H1 (cell line): Measurements from ENCODE around the gene PODN. TPM values are rescaled to one million over a fixed set of nuclear protein-coding genes. Genes with fewer than 3 reads are reported as not detected.

Experiments
- CTCF ChIA-PET: fragments of 300-600 bp; sonication (Branson Sonifier 250); formaldehyde crosslinking; loops from one replicate; lab custom pipeline; 2021; ENCODE audit not compliant: partially characterized antibody; lab: Charles Lee
- POLR2A ChIA-PET: fragments of 300-600 bp; sonication (Branson Sonifier 250); formaldehyde crosslinking; loops from one replicate; lab custom pipeline; 2021; ENCODE audit warnings: inconsistent platforms; ENCODE audit not compliant: partially characterized antibody; lab: Charles Lee
- DNase-seq, 2 experiments: peaks; one replicate each; pipeline versions ENCODE4 v3.0.0 to v3.0.0-alpha.2; 2010 to 2022; ENCODE audit warnings: low spot score in 2 of 2, low read depth in 1 of 2, mixed read lengths in 1 of 2
- FAIRE-seq: peaks from 2 replicates; lab custom pipeline; 2011; peaks lifted over from hg19 to GRCh38; lab: Jason Lieb, UNC
- H2AFZ ChIP-seq: 2 replicates; pipeline ENCODE4 v1.8.1; 2012; ENCODE audit warnings: low read length, inconsistent platforms
- H2AK5ac ChIP-seq: 2 replicates; pipeline ENCODE4 v1.6.1; 2013; ENCODE audit warnings: low read depth, low read length
- H2BK120ac ChIP-seq: replicated peaks from 2 replicates; pipeline ENCODE3; 2013; ENCODE audit warnings: low read depth, low read length, inconsistent platforms
- H2BK12ac ChIP-seq: 2 replicates; pipeline ENCODE4 v1.6.1; 2013; ENCODE audit warnings: low read depth, low read length
- H2BK15ac ChIP-seq: 2 replicates; pipeline ENCODE4 v1.6.1; 2013; ENCODE audit warnings: low read length
- H2BK20ac ChIP-seq: 2 replicates; pipeline ENCODE4 v1.6.1; 2013; ENCODE audit warnings: low read length
- H2BK5ac ChIP-seq: 2 replicates; pipeline ENCODE4 v1.6.1; 2013; ENCODE audit warnings: low read depth, low read length
- H3K14ac ChIP-seq: 2 replicates; pipeline ENCODE4 v1.6.1; 2013; ENCODE audit warnings: inconsistent platforms; ENCODE audit not compliant: insufficient read length
- H3K18ac ChIP-seq: 2 replicates; pipeline ENCODE4 v1.6.1; 2013; ENCODE audit warnings: low read length; ENCODE audit errors: extremely low read depth
- H3K23ac ChIP-seq: 2 replicates; pipeline ENCODE4 v1.6.1; 2013; ENCODE audit warnings: inconsistent platforms; ENCODE audit not compliant: insufficient read length
- H3K23me2 ChIP-seq: 2 replicates; pipeline ENCODE4 v1.6.1; 2013; ENCODE audit warnings: low read depth, low read length
- H3K27ac ChIP-seq: 2 replicates; pipeline ENCODE4 v1.6.1; 2011; ENCODE audit warnings: low read depth, low read length, inconsistent platforms
- H3K27me3 ChIP-seq, 4 experiments: replicated peaks in 1 of 4; 1 replicate in 1 of 4; 2 replicates in 3 of 4; pipeline versions ENCODE4 v1.6.1 to v1.8.1; 2011 to 2013; ENCODE audit warnings: low read length in 3 of 4, mild to moderate bottlenecking in 3 of 4, inconsistent platforms in 2 of 4, mixed read lengths in 2 of 4, moderate library complexity in 1 of 4; ENCODE audit not compliant: control insufficient read depth in 3 of 4, insufficient read depth in 3 of 4; ENCODE audit errors: extremely low read depth in 1 of 4
- H3K36me3 ChIP-seq, 4 experiments: 2 replicates each; pipeline versions ENCODE4 v1.6.1 to v1.8.1; 2011 to 2013; ENCODE audit warnings: mild to moderate bottlenecking in 4 of 4, low read length in 3 of 4, moderate library complexity in 2 of 4, control low read depth in 1 of 4, inconsistent platforms in 1 of 4; ENCODE audit not compliant: insufficient read depth in 4 of 4, control insufficient read depth in 2 of 4
- H3K4ac ChIP-seq: replicated peaks from 2 replicates; pipeline ENCODE3; 2013; ENCODE audit warnings: low read length, low read depth, mixed read lengths, inconsistent platforms; ENCODE audit not compliant: insufficient read length
- H3K4me1 ChIP-seq, 4 experiments: replicated peaks in 1 of 4; 1 replicate in 1 of 4; 2 replicates in 3 of 4; pipeline versions ENCODE4 v1.6.1 to v1.8.1; 2011 to 2013; ENCODE audit warnings: low read length in 3 of 4, inconsistent platforms in 2 of 4, mixed read lengths in 1 of 4; ENCODE audit not compliant: insufficient read depth in 4 of 4, control insufficient read depth in 3 of 4
- H3K4me2 ChIP-seq, 2 experiments: 2 replicates each; pipeline versions ENCODE4 v1.6.1 to v1.8.1; 2011 to 2013; ENCODE audit warnings: low read depth in 2 of 2, low read length in 2 of 2, control low read depth in 1 of 2, inconsistent platforms in 1 of 2, mild to moderate bottlenecking in 1 of 2; ENCODE audit not compliant: insufficient read depth in 1 of 2
- H3K4me3 ChIP-seq, 4 experiments: fragments of 200-600, 300-600 bp in 1 of 4; sonication (generic), shearing (Covaris generic), sonication (Bioruptor Twin) in 1 of 4; 2 replicates each; pipeline versions ENCODE4 v1.5.1 to v1.8.1; 2011 to 2016; ENCODE audit warnings: low read length in 4 of 4, low read depth in 3 of 4, control low read depth in 2 of 4, inconsistent platforms in 2 of 4, mild to moderate bottlenecking in 2 of 4, mixed read lengths in 1 of 4, moderate library complexity in 1 of 4; ENCODE audit not compliant: insufficient read depth in 2 of 4; ENCODE audit errors: extremely low read depth in 1 of 4
- H3K56ac ChIP-seq: replicated peaks from 2 replicates; pipeline ENCODE3; 2013; ENCODE audit warnings: low read depth, mild to moderate bottlenecking, mixed read lengths, low read length, inconsistent platforms; ENCODE audit not compliant: insufficient read length
- H3K79me1 ChIP-seq: 2 replicates; pipeline ENCODE4 v1.6.1; 2013; ENCODE audit warnings: low read depth, low read length, control low read depth
- H3K79me2 ChIP-seq, 2 experiments: 2 replicates each; pipeline versions ENCODE4 v1.6.1 to v1.8.1; 2012 to 2013; ENCODE audit warnings: low read length in 2 of 2, mild to moderate bottlenecking in 2 of 2, inconsistent platforms in 1 of 2; ENCODE audit not compliant: insufficient read depth in 2 of 2, control insufficient read depth in 1 of 2
- H3K9ac ChIP-seq, 4 experiments: replicated peaks in 1 of 4; 1 replicate in 1 of 4; 2 replicates in 3 of 4; pipeline versions ENCODE4 v1.6.1 to v1.8.1; 2011 to 2013; ENCODE audit warnings: low read depth in 3 of 4, low read length in 3 of 4, control low read depth in 2 of 4, mild to moderate bottlenecking in 2 of 4, moderate library complexity in 2 of 4, inconsistent platforms in 1 of 4; ENCODE audit errors: extremely low read depth in 1 of 4
- H3K9me3 ChIP-seq, 2 experiments: 2 replicates each; pipeline versions ENCODE4 v1.6.1 to v1.8.1; 2012 to 2013; ENCODE audit warnings: mild to moderate bottlenecking in 2 of 2, moderate library complexity in 2 of 2, control low read depth in 1 of 2, inconsistent platforms in 1 of 2, low read depth in 1 of 2, low read length in 1 of 2, mixed read lengths in 1 of 2; ENCODE audit not compliant: insufficient read depth in 2 of 2
- H4K20me1 ChIP-seq, 2 experiments: replicated peaks in 1 of 2; 2 replicates each; pipeline versions ENCODE3 to v1.8.1; 2011 to 2013; ENCODE audit warnings: inconsistent platforms in 2 of 2, low read length in 2 of 2, mild to moderate bottlenecking in 1 of 2; ENCODE audit not compliant: insufficient read depth in 2 of 2, control insufficient read depth in 1 of 2
- H4K5ac ChIP-seq: 2 replicates; pipeline ENCODE4 v1.6.1; 2013; ENCODE audit warnings: low read length, low read depth, mixed read lengths, inconsistent platforms; ENCODE audit not compliant: insufficient read length
- H4K8ac ChIP-seq: 2 replicates; pipeline ENCODE4 v1.8.0; 2013; ENCODE audit warnings: mild to moderate bottlenecking, moderate library complexity, low read length, inconsistent platforms; ENCODE audit not compliant: insufficient read depth; ENCODE audit errors: extremely low read depth
- H4K91ac ChIP-seq: replicated peaks from 2 replicates; pipeline ENCODE3; 2013; ENCODE audit warnings: low read length, mixed read lengths, inconsistent platforms; ENCODE audit not compliant: insufficient read length
- CHD2 ChIP-seq: IDR thresholded peaks from 2 replicates; pipeline ENCODE4 v1.6.1; 2012; ENCODE audit warnings: low read length, improper control_type of control experiment
- E2F6 ChIP-seq: IDR thresholded peaks from 2 replicates; pipeline ENCODE4 v1.6.1; 2012; ENCODE audit warnings: inconsistent platforms
- HDAC2 ChIP-seq, 2 experiments: fragments of 300-600 bp in 1 of 2; sonication (generic) in 1 of 2; IDR thresholded peaks; 2 replicates each; pipeline ENCODE4 v1.6.1; 2011 to 2012; ENCODE audit warnings: low read depth in 2 of 2, low read length in 2 of 2, mild to moderate bottlenecking in 2 of 2, moderate library complexity in 2 of 2, borderline replicate concordance in 1 of 2, inconsistent platforms in 1 of 2
- JUN ChIP-seq: IDR thresholded peaks from 2 replicates; pipeline ENCODE4 v1.6.1; 2011; ENCODE audit warnings: low read depth, mild to moderate bottlenecking, improper control_type of control experiment, low read length
- JUND ChIP-seq: IDR thresholded peaks from 2 replicates; pipeline ENCODE4 v1.6.1; 2011; ENCODE audit warnings: mild to moderate bottlenecking, improper control_type of control experiment, low read length
- POU5F1 ChIP-seq: IDR thresholded peaks from 2 replicates; pipeline ENCODE4 v1.6.1; 2011; ENCODE audit warnings: low read depth, mild to moderate bottlenecking, low read length, moderate library complexity
- RAD21 ChIP-seq, 2 experiments: IDR thresholded peaks in 1 of 2; conservative IDR thresholded peaks in 1 of 2; 2 replicates each; pipeline ENCODE4 v1.6.1; 2011; ENCODE audit warnings: low read depth in 2 of 2, low read length in 2 of 2, improper control_type of control experiment in 1 of 2, inconsistent platforms in 1 of 2, mild to moderate bottlenecking in 1 of 2, moderate library complexity in 1 of 2
- RFX5 ChIP-seq: IDR thresholded peaks from 2 replicates; pipeline ENCODE4 v1.6.1; 2011; ENCODE audit warnings: low read depth, low read length, improper control_type of control experiment, borderline replicate concordance
- SIRT6 ChIP-seq: IDR thresholded peaks from one replicate; pipeline ENCODE4 v1.7.1; 2012; ENCODE audit warnings: low read length, inconsistent platforms
- SIX5 ChIP-seq: IDR thresholded peaks from 2 replicates; pipeline ENCODE4 v1.6.1; 2011; ENCODE audit warnings: mild to moderate bottlenecking, low read depth, low read length
- SP2 ChIP-seq: IDR thresholded peaks from 2 replicates; pipeline ENCODE4 v1.6.1; 2012; ENCODE audit warnings: mild to moderate bottlenecking, low read length, inconsistent platforms
- WGBS, 2 experiments: shearing (Covaris generic) in 1 of 2; methylation state at CpG; one replicate each; pipeline versions ENCODE4 v1.1.6 to v1.1.7; 2013 to 2015; ENCODE audit warnings: low lambda C conversion rate in 2 of 2, mixed read lengths in 2 of 2, inconsistent platforms in 1 of 2, low coverage in 1 of 2, missing lambda C conversion rate in 1 of 2; ENCODE audit not compliant: insufficient replicate concordance in 2 of 2, insufficient coverage in 1 of 2, insufficient read length in 1 of 2; ENCODE audit errors: extremely low coverage in 1 of 2, missing lambda C conversion rate in 1 of 2; 5-methylcytosine and 5-hydroxymethylcytosine counted together
- polyA plus RNA-seq, 7 experiments: library from polyadenylated mRNA; depleted of rRNA in 3 of 7; stranded (reverse) in 5 of 7; unstranded in 2 of 7; fragments of >200 nt in 5 of 7; fragments of 200-250 nt in 2 of 7; gene quantifications; 1 replicate in 5 of 7; 2 replicates in 1 of 7; 4 replicates in 1 of 7; pipeline versions ENCODE4 v1.2.1 to v1.2.3, GENCODE V29; 2011 to 2013; ENCODE audit warnings: missing spikeins in 2 of 7, mixed read lengths in 2 of 7
- total RNA-seq: library from RNA; stranded (reverse); fragmentation: NEBNext Ultra II Directional; extraction: Animal tissue kit (Norgen Biotek cat#: 25700); gene quantifications from 2 replicates; pipeline ENCODE4 v1.2.1, GENCODE V29; 2021

Gene PODN
- total and polyA plus RNA-seq, 2 of the 8 experiments (the other 6 are each of a cell fraction or from before 2014, with no cell fraction given), result 0.11 to 0.17 TPM

GRCh38 chr1:53092659-53093450, 30.8 kb downstream of the PODN start:
- peaks cover 6% of the 10 kb centered on the region; the same call in 1 of the 2 replicates for H3K23me2 ChIP-seq
- no peak overlapping the region for H3K23ac ChIP-seq
- no peak overlapping the region for H3K14ac ChIP-seq
- H3K79me1 ChIP-seq, result no peaks in the 10 kb centered on the region
- no peaks in the 10 kb centered on the region for H3K27me3 ChIP-seq
- peaks cover 7 to 20% of the 10 kb centered on the region in 2 experiments; a peak in 2 of 4 replicates for H3K9me3 ChIP-seq
- no peak overlapping the region for H2AFZ ChIP-seq
- no peak overlapping the region for H2BK5ac ChIP-seq
- H4K5ac ChIP-seq, result no peak overlapping the region
- H3K4me2 ChIP-seq, result no peak overlapping the region
- no peak overlapping the region for H3K56ac ChIP-seq
- H2BK12ac ChIP-seq, result no peak overlapping the region
- H4K20me1 ChIP-seq, result no peaks in the 10 kb centered on the region
- POLR2A ChIA-PET, result interaction anchor here (0.9 to 1.9 kb wide), 3 partner anchors 9 to 17 kb away, joined by 3 to 5 read pairs (median 3); no protein-coding TSS in a partner anchor
- no peaks in the 10 kb centered on the region for H3K79me2 ChIP-seq
- DNase-seq, result no peak
- H3K4me1 ChIP-seq, result peaks cover 0 to 2% (median 0%) of the 10 kb centered on the region in 4 experiments; a peak in 3 of 7 replicates
- FAIRE-seq, result no peak
- H3K27ac ChIP-seq, result no peak overlapping the region
- no peaks in the 10 kb centered on the region; a peak in 1 of 8 replicates for H3K36me3 ChIP-seq
- no peak overlapping the region for H2BK120ac ChIP-seq
- no peak overlapping the region for H3K9ac ChIP-seq
- H3K4ac ChIP-seq, result no peak overlapping the region
- no peak overlapping the region for H3K18ac ChIP-seq
- peak overlapping the region; percentile 31; the same call in 1 of the 2 replicates for H4K8ac ChIP-seq
- no peak overlapping the region for H4K91ac ChIP-seq
- H2BK15ac ChIP-seq, result no peak overlapping the region
- no peak overlapping the region for H3K4me3 ChIP-seq
- H2BK20ac ChIP-seq, result no peak overlapping the region
- CTCF ChIA-PET, result interaction anchor here (0.6 to 2.0 kb wide), 9 partner anchors 10 to 269 kb away, joined by 3 to 8 read pairs (median 4); no protein-coding TSS in a partner anchor
- 89% methylated on average over 30 of the region's 33 CpGs; no CpG with 5 or more reads in 1 of the 2 experiments for WGBS, 2 experiments
- H2AK5ac ChIP-seq, result no peak overlapping the region
- TF ChIP-seq JUN, result no peak
- TF ChIP-seq E2F6, result no peak
- no peak for TF ChIP-seq SIRT6
- TF ChIP-seq POU5F1, result no peak
- TF ChIP-seq SP2, result no peak
- no peak for TF ChIP-seq HDAC2 (IDR thresholded peaks at IDR 0.05; ENCODE audit: borderline replicate concordance in 1 of 2, low read depth in 2 of 2, low read length in 2 of 2)
- no peak for TF ChIP-seq RFX5
- no peak for TF ChIP-seq RAD21 (IDR thresholded peaks at IDR 0.05 in 1 of 2, conservative IDR thresholded peaks at IDR 0.05 in 1 of 2; ENCODE audit: low read depth in 2 of 2, low read length in 2 of 2)
- TF ChIP-seq SIX5, result no peak
- TF ChIP-seq JUND, result no peak
- no peak for TF ChIP-seq CHD2
